SHP77 treated with DMSO at 0.1 percent for 48 hours (cell line): ENCODE measurements around the gene RAD21L1.
A peak's percentile ranks its signal among the peaks of the same experiment; 100 is the strongest.

Experiments used
- DNase-seq: peaks from one replicate; lab custom pipeline; 2025; lab: John Stamatoyannopoulos, UW

The RAD21L1 gene

GRCh38 chr20:1273366-1273765 lies 47.5 kb downstream of the RAD21L1 start:
- DNase-seq = no peak

GRCh38 chr20:1274485-1275311 lies 48.9 kb downstream of the RAD21L1 start:
- DNase-seq = peak; percentile 82

- DNase-seq = no peak
Measured at GRCh38 chr20:1275919-1276318, 50.1 kb downstream of the RAD21L1 start.

GRCh38 chr20:1277529-1278322 lies 51.9 kb downstream of the RAD21L1 start:
- DNase-seq = no peak

- DNase-seq = no peak
Measured at GRCh38 chr20:1278993-1279392, 53.1 kb downstream of the RAD21L1 start.

- no peak for DNase-seq
Measured at GRCh38 chr20:1280195-1281102, 54.6 kb downstream of the RAD21L1 start.

GRCh38 chr20:1281279-1282057 lies 55.6 kb downstream of the RAD21L1 start:
- peak; percentile 22 for DNase-seq

- DNase-seq = no peak
Measured at GRCh38 chr20:1282966-1283365, 57.1 kb downstream of the RAD21L1 start.

- DNase-seq = no peak
Measured at GRCh38 chr20:1283522-1284510, 58.0 kb downstream of the RAD21L1 start.

GRCh38 chr20:1286267-1287024 lies 60.6 kb downstream of the RAD21L1 start:
- DNase-seq = no peak

- no peak for DNase-seq
Measured at GRCh38 chr20:1287306-1287705, 61.5 kb downstream of the RAD21L1 start.

GRCh38 chr20:1287787-1288569 lies 62.1 kb downstream of the RAD21L1 start:
- no peak for DNase-seq

GRCh38 chr20:1291191-1291741 lies 65.4 kb downstream of the RAD21L1 start:
- no peak for DNase-seq

- no peak for DNase-seq
Measured at GRCh38 chr20:1292620-1293019, 66.8 kb downstream of the RAD21L1 start.

- DNase-seq = no peak
Measured at GRCh38 chr20:1293641-1294379, 68.0 kb downstream of the RAD21L1 start.

- no peak for DNase-seq
Measured at GRCh38 chr20:1294497-1294896, 68.7 kb downstream of the RAD21L1 start.

GRCh38 chr20:1295276-1295930 lies 69.6 kb downstream of the RAD21L1 start:
- no peak for DNase-seq
